ENCODE results near the gene REXO4.

The REXO4 gene

DNA sequence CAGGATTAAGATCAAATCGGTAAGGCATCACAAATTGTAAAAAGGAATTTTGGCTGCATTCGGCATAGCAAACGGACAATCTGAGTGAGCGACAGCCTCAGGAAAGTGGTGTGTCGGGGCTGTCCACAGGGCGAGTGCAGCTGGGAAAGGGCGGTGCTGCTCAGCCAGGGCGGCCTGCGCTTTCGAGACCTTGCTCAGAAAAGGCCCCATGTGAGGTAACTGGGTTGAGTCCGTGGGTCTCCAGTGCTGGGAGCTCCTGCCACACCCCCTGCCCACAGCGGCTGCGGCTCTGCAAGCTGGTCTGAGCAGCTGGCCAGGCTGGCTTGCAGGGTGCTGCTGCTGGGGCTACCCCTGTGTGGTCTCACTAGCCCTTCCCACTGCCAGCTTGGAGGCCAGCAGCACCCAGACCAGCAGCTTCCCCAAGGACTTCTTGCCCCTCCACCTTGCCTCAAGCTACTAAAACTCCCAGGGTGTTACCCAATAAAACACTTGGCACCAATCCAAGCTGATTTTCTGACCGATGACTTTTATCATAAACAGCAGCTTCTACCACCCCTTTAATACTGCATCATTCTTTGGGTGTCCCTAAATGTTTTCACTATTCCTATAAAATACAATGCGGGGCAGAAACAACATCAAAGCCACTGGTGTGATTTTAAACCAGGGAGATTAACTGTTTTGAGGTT, 55.3 kb downstream of the REXO4 start:
- DNase-seq: no peak

DNA sequence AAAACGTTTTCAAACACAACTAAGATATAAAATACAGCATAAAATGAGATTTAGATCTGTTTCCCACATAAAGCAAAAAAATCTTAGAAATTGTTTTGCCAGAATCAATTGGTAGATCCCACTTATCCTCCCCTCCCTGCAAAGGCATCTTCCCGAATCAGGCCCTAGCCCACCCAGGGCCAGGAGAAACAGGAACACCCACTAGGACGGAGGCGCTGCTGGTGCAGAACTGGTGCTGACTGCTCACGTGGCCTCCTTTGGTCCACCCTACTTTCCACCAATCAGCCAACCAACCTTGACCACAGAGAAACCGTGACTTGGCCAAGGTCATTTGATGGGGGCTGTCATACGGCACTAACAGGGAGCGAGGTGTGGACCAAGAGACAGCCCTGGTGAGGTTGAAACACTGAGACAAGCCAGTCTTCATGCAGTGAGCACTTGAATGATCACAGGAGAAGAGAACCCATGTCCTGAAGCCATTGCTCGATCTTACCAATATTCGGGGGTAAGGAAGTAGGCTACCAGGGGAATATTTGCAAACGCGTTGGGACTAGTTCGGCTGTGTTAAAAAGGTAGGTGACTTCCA, 56.2 kb downstream of the REXO4 start:
- DNase-seq: no peak

DNA sequence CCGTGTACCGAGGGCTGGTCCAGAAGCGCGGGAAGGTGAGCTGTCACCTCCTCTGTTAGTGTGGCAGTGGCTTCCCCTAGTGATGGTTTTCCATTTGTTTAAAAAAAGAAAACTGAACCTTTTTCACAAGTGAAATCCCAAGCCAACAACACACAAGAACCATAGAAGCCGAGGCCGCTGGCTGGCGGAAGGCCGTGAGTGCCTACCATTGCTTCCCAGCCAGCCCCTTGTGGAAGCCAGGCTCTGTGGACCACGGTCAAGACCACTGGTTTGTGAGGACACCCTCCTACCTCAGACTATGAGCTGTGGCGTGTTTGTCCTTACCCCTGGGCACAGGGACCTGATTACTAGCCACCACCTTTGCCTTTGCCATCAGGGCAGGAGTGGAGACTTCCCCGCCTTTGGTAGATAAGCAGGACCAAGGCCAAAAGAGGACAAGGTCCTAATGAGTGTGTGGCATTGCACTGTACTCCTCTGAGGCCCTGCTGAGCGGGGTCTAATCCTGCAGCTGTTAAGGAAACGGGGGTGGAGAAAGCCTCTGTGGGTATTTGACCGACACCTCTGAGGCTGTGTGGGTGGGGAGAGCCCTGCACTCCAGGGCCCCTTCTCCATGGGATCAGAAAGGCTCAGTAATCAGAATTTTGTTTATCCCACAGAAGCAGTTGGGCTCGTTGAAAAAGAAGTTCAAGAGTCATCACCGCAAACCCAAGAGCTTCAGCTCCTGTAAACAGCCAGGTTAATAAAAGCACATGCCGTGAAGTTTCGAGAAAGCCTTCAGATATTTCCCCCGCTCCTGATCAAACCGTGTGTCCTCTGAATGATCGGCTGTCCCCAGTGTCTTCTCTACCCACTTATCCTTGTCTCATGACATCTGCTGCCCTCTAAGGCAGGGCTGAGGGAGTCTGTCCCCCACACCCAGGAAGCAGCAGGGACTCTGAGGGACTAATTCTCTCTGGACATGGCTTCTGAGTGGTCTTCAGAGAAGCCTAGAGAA, 57.1 kb downstream of the REXO4 start:
- DNase-seq: no peak

DNA sequence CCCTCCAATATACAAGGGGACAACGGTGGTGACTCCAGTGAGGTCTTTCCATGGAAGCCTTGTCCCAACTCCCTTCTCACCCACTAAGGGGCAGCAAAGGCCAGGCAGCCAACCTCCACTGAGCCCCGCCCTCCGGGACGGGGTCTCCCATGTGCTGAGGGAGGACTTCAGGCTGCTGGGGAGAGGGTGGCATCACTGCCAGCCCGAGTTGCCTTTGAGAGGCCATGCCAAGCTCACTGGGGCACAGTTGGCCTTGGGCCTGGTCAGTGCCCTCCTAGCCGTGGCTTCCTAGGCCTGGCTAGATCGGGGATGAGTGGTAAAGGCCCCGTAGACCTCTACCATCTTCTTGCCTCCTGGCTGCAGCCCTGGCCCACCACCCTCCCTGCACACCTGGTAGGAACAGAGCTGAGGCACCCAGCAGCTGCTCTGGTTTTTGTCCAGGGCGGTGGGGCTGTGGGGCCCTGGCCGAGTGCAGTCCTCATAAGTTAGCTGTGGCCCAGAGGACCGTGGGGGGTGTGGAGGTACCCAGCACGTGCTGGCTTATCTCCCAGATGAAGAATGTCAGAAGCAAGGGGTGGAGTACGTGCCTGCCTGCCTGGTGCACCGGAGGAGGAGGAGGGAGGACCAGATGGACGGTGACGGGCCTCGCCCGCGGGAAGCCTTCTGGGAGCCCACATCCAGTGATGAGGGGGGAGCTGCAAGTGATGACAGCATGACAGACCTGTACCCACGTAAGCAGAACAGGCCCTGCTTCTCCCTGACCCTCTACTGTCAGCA, 58.2 kb downstream of the REXO4 start:
- DNase-seq: no peak

DNA sequence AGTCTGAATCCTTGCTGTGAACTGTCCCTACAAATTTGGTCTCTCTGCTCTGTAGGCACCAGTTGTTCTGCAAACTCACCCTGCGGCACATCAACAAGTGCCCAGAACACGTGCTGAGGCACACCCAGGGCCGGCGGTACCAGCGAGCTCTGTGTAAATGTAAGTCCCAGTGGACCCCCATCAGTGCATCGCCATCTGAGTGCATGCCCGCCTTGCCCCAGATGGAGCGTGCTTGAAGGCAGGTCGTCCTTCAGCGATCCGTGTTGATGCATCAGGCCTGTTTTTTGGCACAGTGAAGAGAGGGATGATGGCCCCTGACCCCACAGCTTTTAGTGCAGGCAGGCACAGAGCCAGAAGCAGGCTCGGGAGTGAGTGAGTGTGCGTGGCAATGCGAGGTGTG, 60.2 kb downstream of the REXO4 start:
- DNase-seq: no peak

DNA sequence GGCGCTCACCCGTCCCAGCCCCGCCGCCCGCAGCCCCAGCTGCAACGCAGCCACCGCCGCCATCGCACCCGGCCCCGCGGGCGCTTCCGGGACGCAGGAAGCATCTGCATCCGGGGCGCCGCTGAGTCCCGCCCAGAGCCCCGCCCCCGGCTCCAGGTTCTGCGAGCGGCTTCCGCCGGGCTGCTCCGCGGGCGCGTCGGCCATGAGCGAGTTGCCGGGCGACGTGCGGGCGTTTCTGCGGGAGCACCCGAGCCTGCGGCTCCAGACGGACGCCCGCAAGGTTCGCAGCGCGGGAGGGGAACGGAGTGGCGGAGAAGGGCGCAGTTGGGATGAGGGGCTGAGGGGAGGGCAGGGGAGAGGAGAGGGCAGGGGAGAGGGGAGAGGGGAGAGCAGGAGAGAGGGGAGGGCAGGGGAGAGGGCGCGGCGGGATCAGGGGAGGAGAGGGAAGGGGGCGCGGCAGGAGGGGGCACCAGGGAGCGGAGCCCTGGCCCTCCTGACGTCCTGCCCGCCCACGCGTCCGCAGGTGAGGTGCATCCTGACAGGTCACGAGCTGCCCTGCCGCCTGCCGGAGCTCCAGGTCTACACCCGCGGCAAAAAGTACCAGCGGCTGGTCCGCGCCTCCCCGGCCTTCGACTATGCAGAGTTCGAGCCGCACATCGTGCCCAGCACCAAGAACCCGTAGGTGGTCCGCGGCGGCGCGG, 61.3 kb downstream of the REXO4 start, which contains the start of the genes SURF1 and SURF2:
Gene SURF1, minus strand, starts transcription at position 97 of the 701 bp plus-strand sequence. Its CDS starts 34 bp downstream, at position 63.
Gene SURF2, plus strand, starts transcription at position 160 of the 701 bp plus-strand sequence. Its CDS starts 43 bp downstream, at position 203.
- peak; percentile 89 for DNase-seq
